ENCODE data around the gene DDX3X. TPM values are rescaled to one million over a fixed set of nuclear protein-coding genes. Genes with fewer than 3 reads are reported as not detected.
"Not testable (repeated sequence)": the region's sequence is repeated elsewhere in the genome, so short reads cannot be mapped to it uniquely, and the experiment has no call there.

DDX3X gene
- total and polyA plus RNA-seq, 3 donors from 2014 or later: 121 to 157 (median 133) TPM

DNA sequence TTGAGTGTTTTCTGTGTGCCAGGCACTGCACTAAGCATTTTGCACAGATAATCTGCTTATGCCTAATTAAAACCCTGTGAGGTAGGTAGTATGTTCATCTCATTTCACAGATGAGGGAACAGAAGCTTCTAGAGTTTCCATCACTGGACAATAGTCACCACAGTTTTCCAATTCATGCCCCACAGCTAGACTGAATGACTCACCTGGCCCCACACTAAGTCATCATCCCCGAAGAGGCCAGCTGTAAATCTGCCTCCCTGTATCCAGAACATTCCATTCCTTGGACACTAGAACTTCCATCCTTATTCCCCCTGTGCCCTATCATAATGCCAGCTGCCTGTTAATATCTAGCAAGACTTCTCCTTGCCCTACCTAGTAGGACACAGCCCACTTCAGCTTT lies 72.2 kb downstream of the DDX3X start:
- H3K27ac ChIP-seq: no peak overlapping the region
- no peaks in the 10 kb centered on the region for H3K36me3 ChIP-seq (ENCODE audit: low read depth, missing control alignments)
- H3K4me3 ChIP-seq: no peak overlapping the region
- WGBS, 2 donors: 58 to 63% methylated on average over 1 of the region's 1 CpG
- H3K9me3 ChIP-seq: no peaks in the 10 kb centered on the region
- intact Hi-C loops (cut with DNase I; ENCODE audit: low total_unique reads): no loop called here
- no peak for DNase-seq
- TF ChIP-seq, protein P1, sequence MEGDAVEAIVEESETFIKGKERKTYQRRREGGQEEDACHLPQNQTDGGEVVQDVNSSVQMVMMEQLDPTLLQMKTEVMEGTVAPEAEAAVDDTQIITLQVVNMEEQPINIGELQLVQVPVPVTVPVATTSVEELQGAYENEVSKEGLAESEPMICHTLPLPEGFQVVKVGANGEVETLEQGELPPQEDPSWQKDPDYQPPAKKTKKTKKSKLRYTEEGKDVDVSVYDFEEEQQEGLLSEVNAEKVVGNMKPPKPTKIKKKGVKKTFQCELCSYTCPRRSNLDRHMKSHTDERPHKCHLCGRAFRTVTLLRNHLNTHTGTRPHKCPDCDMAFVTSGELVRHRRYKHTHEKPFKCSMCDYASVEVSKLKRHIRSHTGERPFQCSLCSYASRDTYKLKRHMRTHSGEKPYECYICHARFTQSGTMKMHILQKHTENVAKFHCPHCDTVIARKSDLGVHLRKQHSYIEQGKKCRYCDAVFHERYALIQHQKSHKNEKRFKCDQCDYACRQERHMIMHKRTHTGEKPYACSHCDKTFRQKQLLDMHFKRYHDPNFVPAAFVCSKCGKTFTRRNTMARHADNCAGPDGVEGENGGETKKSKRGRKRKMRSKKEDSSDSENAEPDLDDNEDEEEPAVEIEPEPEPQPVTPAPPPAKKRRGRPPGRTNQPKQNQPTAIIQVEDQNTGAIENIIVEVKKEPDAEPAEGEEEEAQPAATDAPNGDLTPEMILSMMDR (IDR thresholded peaks at IDR 0.05): no peak
- no peak for TF ChIP-seq POLR2A (IDR thresholded peaks at IDR 0.05)
- no peaks in the 10 kb centered on the region for H3K4me1 ChIP-seq
- H3K27me3 ChIP-seq: no peaks in the 10 kb centered on the region

DNA sequence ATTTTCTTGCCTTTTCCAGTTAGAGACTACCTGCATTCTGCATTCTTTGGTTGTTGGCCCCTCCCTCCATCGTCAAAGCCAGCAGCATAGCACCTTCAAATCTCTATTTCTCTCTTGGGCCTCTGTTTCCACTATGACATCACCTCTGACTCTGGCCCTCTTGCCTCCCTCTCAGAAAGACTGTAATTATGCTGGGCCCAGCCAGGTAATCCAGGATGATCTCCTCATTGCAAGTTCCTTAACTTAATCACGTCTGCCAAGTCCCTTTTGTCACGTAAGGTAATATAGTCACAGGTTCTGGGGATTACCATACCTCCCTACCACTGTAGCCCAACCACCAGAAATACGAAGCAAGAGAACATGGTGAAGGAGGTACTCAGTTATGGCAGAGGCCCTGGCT lies 73.9 kb downstream of the DDX3X start:
- no peak for TF ChIP-seq POLR2A (IDR thresholded peaks at IDR 0.05)
- TF ChIP-seq, protein P1 (IDR thresholded peaks at IDR 0.05): no peak
- 83 to 99% methylated on average over 4 of the region's 4 CpGs for WGBS, 2 donors
- DNase-seq: no peak
- Histone ChIP-seq H3K4me3 (no peak overlapping the region), H3K27me3 (no peaks in the 10 kb centered on the region), H3K27ac (no peak overlapping the region), H3K4me1 (no peaks in the 10 kb centered on the region), H3K9me3 (no peaks in the 10 kb centered on the region), H3K36me3 (ENCODE audit: low read depth, missing control alignments) (no peaks in the 10 kb centered on the region)
- intact Hi-C loops (cut with DNase I; ENCODE audit: low total_unique reads): no loop called here

DNA sequence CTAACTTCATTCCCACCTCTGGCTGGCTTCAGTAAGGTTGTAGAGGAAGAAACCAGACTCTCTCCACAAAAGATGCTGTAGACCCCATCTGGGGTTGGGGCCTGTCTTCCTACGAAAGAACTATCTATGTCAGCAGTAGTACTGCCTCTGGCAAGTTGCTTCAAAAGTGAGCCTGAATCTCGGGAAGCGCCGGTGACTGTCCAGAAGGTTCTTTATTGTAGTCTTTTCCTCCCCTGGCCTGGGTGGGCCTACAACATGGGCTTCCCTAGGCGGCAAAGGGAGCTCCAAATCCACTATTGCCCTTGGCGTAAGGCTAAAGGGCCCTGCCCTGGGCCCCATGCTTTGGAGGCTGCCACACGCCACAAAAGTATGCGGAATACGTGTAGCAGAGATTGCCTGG lies 74.6 kb downstream of the DDX3X start:
- Histone ChIP-seq H3K27ac (no peak overlapping the region), H3K27me3 (no peaks in the 10 kb centered on the region), H3K9me3 (no peaks in the 10 kb centered on the region), H3K4me3 (no peak overlapping the region), H3K4me1 (no peaks in the 10 kb centered on the region), H3K36me3 (ENCODE audit: low read depth, missing control alignments) (no peaks in the 10 kb centered on the region)
- 80 to 96% methylated on average over 3 to 9 of the region's 9 CpGs for WGBS, 2 donors
- TF ChIP-seq POLR2A (IDR thresholded peaks at IDR 0.05): no peak
- TF ChIP-seq, protein P1 (IDR thresholded peaks at IDR 0.05): no peak
- intact Hi-C loops (cut with DNase I; ENCODE audit: low total_unique reads): no loop called here
- no peak for DNase-seq

DNA sequence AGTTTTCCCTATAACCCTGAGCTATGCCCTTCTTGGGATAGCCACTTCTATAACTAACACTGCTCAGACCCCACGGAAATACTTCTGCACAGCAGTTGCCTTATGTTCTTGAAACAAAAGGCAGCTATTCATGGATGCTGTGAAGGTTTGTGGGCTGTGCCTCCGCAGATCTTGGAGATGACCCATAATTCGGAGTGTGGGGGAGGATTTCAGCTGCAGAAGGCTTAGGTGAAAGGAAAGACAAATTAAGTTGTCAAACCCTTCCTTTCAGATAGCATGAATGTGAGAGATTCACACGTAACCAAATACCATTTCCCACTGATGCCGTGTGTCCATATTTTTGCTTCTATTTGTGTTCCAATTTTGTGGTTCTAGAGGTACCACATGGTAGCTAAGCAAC lies 75.0 kb downstream of the DDX3X start:
- no peak for DNase-seq
- Histone ChIP-seq H3K27me3 (no peaks in the 10 kb centered on the region), H3K36me3 (ENCODE audit: low read depth, missing control alignments) (no peaks in the 10 kb centered on the region), H3K9me3 (no peaks in the 10 kb centered on the region), H3K27ac (no peak overlapping the region), H3K4me3 (no peak overlapping the region), H3K4me1 (no peaks in the 10 kb centered on the region)
- intact Hi-C loops (cut with DNase I; ENCODE audit: low total_unique reads): no loop called here
- TF ChIP-seq POLR2A (IDR thresholded peaks at IDR 0.05): no peak
- TF ChIP-seq, protein P1 (IDR thresholded peaks at IDR 0.05): no peak
- 60 to 67% methylated on average over 3 to 5 of the region's 5 CpGs for WGBS, 2 donors

DNA sequence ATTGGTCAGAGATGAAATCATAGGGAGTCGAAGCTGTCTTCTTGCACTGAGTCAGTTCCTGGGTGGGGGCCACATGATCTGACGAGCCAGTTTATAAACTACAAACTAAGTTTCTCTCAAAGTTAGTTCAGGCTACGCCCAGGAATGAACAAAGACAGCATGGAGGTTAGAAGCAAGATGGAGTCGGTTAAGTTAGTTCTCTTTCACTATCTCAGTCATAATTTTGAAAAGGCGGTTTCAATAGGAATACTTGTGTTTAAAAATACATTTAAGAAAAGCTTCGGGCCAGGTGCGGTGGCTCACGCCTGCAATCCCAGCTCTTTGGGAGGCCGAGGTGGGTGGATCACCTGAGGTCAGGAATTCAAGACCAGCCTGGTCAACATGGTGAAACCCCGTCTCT lies 77.3 kb downstream of the DDX3X start:
- intact Hi-C loops (cut with DNase I; ENCODE audit: low total_unique reads); H3K27me3 ChIP-seq; DNase-seq; H3K36me3 ChIP-seq (ENCODE audit: low read depth, missing control alignments); H3K27ac ChIP-seq; H3K4me3 ChIP-seq; H3K4me1 ChIP-seq; H3K9me3 ChIP-seq: not testable (repeated sequence)
- WGBS, 2 donors: 48 to 71% methylated on average over 10 of the region's 10 CpGs

Measured in testis (tissue), 3 donors.